Stimulated activated CD4-positive, alpha-beta T cell treated with anti-CD3 and anti-CD28 coated beads, TNF-alpha, amount 100 ng/mL, for 1 hour (primary cell): ENCODE results near the gene HAND2.

Source experiments
- DNase-seq, 3 donors: peaks; one replicate each; pipeline ENCODE4 v3.0.0-alpha.2; 2020; ENCODE audit warnings: low read depth in 3 of 3, low spot score in 1 of 3

HAND2 gene

GRCh38 chr4:173536808-173537429 is 6.9 kb upstream of the HAND2 start:
- DNase-seq = no peak

GRCh38 chr4:173535957-173536356 is 5.9 kb upstream of the HAND2 start:
- DNase-seq = no peak

- no peak for DNase-seq
Measured at GRCh38 chr4:173535165-173535902, 5.3 kb upstream of the HAND2 start.

- DNase-seq = no peak
Measured at GRCh38 chr4:173534434-173534833, 4.4 kb upstream of the HAND2 start.

GRCh38 chr4:173532725-173533511 is 2.9 kb upstream of the HAND2 start:
- DNase-seq = no peak

- no peak for DNase-seq
Measured at GRCh38 chr4:173531086-173531965, 1.3 kb upstream of the HAND2 start.

GRCh38 chr4:173530326-173531085 is 477 bp upstream of the HAND2 start:
- no peak for DNase-seq

GRCh38 chr4:173528378-173529321 is 1.4 kb downstream of the HAND2 start:
- no peak for DNase-seq

GRCh38 chr4:173527103-173527891 is 2.7 kb downstream of the HAND2 start:
- no peak for DNase-seq

- DNase-seq = no peak
Measured at GRCh38 chr4:173526724-173527102, 3.3 kb downstream of the HAND2 start.

- no peak for DNase-seq
Measured at GRCh38 chr4:173526027-173526482, 4.0 kb downstream of the HAND2 start.

- DNase-seq = no peak
Measured at GRCh38 chr4:173525118-173526011, 4.7 kb downstream of the HAND2 start.

- DNase-seq = no peak
Measured at GRCh38 chr4:173524218-173525117, 5.6 kb downstream of the HAND2 start.

GRCh38 chr4:173522951-173523395 is 7.1 kb downstream of the HAND2 start:
- DNase-seq = no peak

- no peak for DNase-seq
Measured at GRCh38 chr4:173522160-173522950, 7.7 kb downstream of the HAND2 start.
